K562 (cell line): ENCODE measurements around the gene SLC25A31. TPM values are rescaled to one million over a fixed set of nuclear protein-coding genes. Genes with fewer than 3 reads are reported as not detected.

ENCODE experiments used
- ETV1 ChIP-seq: fragments of 450-650 bp; conservative IDR thresholded peaks from 2 replicates; pipeline ENCODE4 v1.6.1; 2016; ENCODE audit warnings: missing genetic modification characterization, control low read depth, low read depth, missing compliant biosample characterization
- MCM7 ChIP-seq, 2 experiments: fragments of 450-650 bp; IDR thresholded peaks; 2 replicates each; pipeline ENCODE4 v1.6.1; 2016 to 2018
- RBM14 ChIP-seq: fragments of 200-400 bp; formaldehyde crosslinking; IDR thresholded peaks from 2 replicates; pipeline ENCODE4 v1.6.1; 2018; ENCODE audit warnings: low read depth, mild to moderate bottlenecking, low read length, moderate library complexity, borderline replicate concordance; ENCODE audit not compliant: insufficient read depth
- RNF2 ChIP-seq: sonication (generic); IDR thresholded peaks from 2 replicates; pipeline ENCODE4 v1.6.1; 2016
- ZNF347 ChIP-seq: fragments of 450-650 bp; formaldehyde crosslinking; IDR thresholded peaks from 2 replicates; pipeline ENCODE4 v1.4.0; 2020; ENCODE audit warnings: low read depth, mild to moderate bottlenecking, moderate library complexity
- polyA plus RNA-seq, 8 experiments: library from polyadenylated mRNA; depleted of rRNA in 4 of 8; stranded (reverse) in 5 of 8; unstranded in 3 of 8; fragments of >200 nt; fragmentation: Nextera tagmentation in 2 of 8; fragmentation: Illumina TruSeq in 1 of 8; extraction: Ambion mirVana in 2 of 8; extraction: Trizol in 1 of 8; gene quantifications; 2 replicates each; pipeline versions ENCODE4 v1.2.1 to v1.2.3, GENCODE V29; 2011 to 2014; ENCODE audit warnings: inconsistent platforms in 1 of 8, missing spikeins in 1 of 8
- total RNA-seq, 7 experiments: library from RNA; depleted of rRNA in 6 of 7; stranded (reverse); fragments of >200 nt in 6 of 7; fragmentation: Illumina TruSeq in 2 of 7; extraction: Trizol in 2 of 7; gene quantifications; 2 replicates each; pipeline versions ENCODE4 v1.2.1 to v1.2.3, GENCODE V29; 2011 to 2021; ENCODE audit warnings: low replicate concordance in 1 of 7
- TF ChIP-seq, protein P1 (sequence below): fragments of 450-650 bp; IDR thresholded peaks from 2 replicates; pipeline ENCODE4 v1.6.1; 2016
- TF ChIP-seq, protein P2 (sequence below), 2 experiments: fragments of 450-650 bp; formaldehyde crosslinking in 1 of 2; IDR thresholded peaks; 2 replicates each; pipeline versions ENCODE4 v1.4.0 to v1.6.1; 2014 to 2020; ENCODE audit warnings: mild to moderate bottlenecking in 2 of 2, borderline replicate concordance in 1 of 2, low read depth in 1 of 2
- TF ChIP-seq, protein P3 (sequence below): sonication (generic); IDR thresholded peaks from 2 replicates; pipeline ENCODE4 v1.6.1; 2016
- TF ChIP-seq, protein P4 (sequence below), 2 experiments: fragments of 150-350 bp in 1 of 2; IDR thresholded peaks; 2 replicates each; pipeline ENCODE4 v1.6.1; 2012 to 2016; ENCODE audit warnings: low read depth in 2 of 2, low read length in 2 of 2, mild to moderate bottlenecking in 1 of 2, moderate library complexity in 1 of 2
- TF ChIP-seq, protein P5 (sequence below), 2 experiments: fragments of 450-650 bp; conservative IDR thresholded peaks; 2 replicates each; pipeline ENCODE4 v1.6.1; 2017; ENCODE audit warnings: mild to moderate bottlenecking in 2 of 2, moderate library complexity in 2 of 2

SLC25A31 gene
- total and polyA plus RNA-seq, 9 of the 15 experiments (the other 6 are each of a cell fraction or from before 2014, with no cell fraction given) = 0.07 TPM; not detected in 8

DNA sequence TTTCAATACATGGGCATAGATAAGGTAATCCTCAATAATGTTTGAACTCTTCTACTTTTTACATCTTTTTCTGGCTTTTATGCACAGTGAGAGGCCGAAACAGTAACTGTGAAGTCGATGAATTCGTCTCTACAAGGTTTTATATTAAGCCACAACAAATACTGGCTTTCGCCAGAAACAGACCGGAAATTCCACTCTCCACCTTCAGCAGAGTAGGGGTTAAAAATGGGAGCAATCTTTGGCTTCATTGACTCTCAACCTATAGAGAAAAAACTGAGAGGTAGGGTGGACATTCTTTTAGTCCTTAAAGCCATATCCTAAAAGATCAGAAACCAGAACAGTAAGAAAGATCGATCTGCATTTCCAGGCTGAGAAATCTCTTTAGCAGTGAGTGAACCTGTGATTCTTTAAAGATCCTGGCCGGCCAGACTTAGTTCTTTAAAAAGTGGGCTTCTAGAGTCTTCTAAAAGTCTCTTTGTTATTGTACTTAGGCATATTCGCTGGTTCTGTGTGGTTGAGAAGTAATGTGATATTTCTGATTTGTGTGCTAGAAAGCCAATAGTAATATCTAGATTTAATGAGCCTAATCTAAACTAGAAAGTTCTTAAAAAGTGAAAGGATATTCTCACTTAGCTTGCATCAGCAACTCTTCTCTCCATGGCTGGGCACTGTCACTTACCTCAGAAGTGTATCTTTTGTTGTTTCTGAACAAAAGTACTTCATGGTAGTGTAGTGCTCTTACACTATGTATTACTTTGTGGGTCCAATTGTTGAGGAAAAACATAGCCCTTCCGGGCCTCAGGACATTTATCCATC is 54.0 kb downstream of the SLC25A31 start (continued):
- TF ChIP-seq RBM14 = no peak
- TF ChIP-seq, protein P1, sequence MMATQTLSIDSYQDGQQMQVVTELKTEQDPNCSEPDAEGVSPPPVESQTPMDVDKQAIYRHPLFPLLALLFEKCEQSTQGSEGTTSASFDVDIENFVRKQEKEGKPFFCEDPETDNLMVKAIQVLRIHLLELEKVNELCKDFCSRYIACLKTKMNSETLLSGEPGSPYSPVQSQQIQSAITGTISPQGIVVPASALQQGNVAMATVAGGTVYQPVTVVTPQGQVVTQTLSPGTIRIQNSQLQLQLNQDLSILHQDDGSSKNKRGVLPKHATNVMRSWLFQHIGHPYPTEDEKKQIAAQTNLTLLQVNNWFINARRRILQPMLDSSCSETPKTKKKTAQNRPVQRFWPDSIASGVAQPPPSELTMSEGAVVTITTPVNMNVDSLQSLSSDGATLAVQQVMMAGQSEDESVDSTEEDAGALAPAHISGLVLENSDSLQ = 0 out of 2 replicates have a peak, but pooled peaks have one; percentile 5
- TF ChIP-seq, protein P2, sequence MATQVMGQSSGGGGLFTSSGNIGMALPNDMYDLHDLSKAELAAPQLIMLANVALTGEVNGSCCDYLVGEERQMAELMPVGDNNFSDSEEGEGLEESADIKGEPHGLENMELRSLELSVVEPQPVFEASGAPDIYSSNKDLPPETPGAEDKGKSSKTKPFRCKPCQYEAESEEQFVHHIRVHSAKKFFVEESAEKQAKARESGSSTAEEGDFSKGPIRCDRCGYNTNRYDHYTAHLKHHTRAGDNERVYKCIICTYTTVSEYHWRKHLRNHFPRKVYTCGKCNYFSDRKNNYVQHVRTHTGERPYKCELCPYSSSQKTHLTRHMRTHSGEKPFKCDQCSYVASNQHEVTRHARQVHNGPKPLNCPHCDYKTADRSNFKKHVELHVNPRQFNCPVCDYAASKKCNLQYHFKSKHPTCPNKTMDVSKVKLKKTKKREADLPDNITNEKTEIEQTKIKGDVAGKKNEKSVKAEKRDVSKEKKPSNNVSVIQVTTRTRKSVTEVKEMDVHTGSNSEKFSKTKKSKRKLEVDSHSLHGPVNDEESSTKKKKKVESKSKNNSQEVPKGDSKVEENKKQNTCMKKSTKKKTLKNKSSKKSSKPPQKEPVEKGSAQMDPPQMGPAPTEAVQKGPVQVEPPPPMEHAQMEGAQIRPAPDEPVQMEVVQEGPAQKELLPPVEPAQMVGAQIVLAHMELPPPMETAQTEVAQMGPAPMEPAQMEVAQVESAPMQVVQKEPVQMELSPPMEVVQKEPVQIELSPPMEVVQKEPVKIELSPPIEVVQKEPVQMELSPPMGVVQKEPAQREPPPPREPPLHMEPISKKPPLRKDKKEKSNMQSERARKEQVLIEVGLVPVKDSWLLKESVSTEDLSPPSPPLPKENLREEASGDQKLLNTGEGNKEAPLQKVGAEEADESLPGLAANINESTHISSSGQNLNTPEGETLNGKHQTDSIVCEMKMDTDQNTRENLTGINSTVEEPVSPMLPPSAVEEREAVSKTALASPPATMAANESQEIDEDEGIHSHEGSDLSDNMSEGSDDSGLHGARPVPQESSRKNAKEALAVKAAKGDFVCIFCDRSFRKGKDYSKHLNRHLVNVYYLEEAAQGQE (IDR thresholded peaks at IDR 0.05; ENCODE audit: borderline replicate concordance) = peak; percentile 48
- TF ChIP-seq, protein P2 (CRISPR knock-in tag; IDR thresholded peaks at IDR 0.05; ENCODE audit: low read depth) = no peak
- TF ChIP-seq RNF2 = no peak
- TF ChIP-seq, protein P3, sequence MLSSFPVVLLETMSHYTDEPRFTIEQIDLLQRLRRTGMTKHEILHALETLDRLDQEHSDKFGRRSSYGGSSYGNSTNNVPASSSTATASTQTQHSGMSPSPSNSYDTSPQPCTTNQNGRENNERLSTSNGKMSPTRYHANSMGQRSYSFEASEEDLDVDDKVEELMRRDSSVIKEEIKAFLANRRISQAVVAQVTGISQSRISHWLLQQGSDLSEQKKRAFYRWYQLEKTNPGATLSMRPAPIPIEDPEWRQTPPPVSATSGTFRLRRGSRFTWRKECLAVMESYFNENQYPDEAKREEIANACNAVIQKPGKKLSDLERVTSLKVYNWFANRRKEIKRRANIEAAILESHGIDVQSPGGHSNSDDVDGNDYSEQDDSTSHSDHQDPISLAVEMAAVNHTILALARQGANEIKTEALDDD = no peak
- TF ChIP-seq, protein P4, sequence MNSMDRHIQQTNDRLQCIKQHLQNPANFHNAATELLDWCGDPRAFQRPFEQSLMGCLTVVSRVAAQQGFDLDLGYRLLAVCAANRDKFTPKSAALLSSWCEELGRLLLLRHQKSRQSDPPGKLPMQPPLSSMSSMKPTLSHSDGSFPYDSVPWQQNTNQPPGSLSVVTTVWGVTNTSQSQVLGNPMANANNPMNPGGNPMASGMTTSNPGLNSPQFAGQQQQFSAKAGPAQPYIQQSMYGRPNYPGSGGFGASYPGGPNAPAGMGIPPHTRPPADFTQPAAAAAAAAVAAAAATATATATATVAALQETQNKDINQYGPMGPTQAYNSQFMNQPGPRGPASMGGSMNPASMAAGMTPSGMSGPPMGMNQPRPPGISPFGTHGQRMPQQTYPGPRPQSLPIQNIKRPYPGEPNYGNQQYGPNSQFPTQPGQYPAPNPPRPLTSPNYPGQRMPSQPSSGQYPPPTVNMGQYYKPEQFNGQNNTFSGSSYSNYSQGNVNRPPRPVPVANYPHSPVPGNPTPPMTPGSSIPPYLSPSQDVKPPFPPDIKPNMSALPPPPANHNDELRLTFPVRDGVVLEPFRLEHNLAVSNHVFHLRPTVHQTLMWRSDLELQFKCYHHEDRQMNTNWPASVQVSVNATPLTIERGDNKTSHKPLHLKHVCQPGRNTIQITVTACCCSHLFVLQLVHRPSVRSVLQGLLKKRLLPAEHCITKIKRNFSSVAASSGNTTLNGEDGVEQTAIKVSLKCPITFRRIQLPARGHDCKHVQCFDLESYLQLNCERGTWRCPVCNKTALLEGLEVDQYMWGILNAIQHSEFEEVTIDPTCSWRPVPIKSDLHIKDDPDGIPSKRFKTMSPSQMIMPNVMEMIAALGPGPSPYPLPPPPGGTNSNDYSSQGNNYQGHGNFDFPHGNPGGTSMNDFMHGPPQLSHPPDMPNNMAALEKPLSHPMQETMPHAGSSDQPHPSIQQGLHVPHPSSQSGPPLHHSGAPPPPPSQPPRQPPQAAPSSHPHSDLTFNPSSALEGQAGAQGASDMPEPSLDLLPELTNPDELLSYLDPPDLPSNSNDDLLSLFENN (IDR thresholded peaks at IDR 0.05; ENCODE audit: low read depth in 2 of 2, low read length in 2 of 2) = no peak
- no peak for TF ChIP-seq ZNF347 (CRISPR knock-in tag)
- peak; percentile 44; the same call in 1 of the 2 replicates for TF ChIP-seq ETV1
- TF ChIP-seq, protein P5, sequence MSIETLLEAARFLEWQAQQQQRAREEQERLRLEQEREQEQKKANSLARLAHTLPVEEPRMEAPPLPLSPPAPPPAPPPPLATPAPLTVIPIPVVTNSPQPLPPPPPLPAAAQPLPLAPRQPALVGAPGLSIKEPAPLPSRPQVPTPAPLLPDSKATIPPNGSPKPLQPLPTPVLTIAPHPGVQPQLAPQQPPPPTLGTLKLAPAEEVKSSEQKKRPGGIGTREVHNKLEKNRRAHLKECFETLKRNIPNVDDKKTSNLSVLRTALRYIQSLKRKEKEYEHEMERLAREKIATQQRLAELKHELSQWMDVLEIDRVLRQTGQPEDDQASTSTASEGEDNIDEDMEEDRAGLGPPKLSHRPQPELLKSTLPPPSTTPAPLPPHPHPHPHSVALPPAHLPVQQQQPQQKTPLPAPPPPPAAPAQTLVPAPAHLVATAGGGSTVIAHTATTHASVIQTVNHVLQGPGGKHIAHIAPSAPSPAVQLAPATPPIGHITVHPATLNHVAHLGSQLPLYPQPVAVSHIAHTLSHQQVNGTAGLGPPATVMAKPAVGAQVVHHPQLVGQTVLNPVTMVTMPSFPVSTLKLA (conservative IDR thresholded peaks at IDR 0.05) = peak in 1 of 2 experiments; percentile 17; a peak in 1 of 4 replicates
- no peak for TF ChIP-seq MCM7 (IDR thresholded peaks at IDR 0.05)
